ENCODE data around the gene SPPL2A. TPM values are rescaled to one million over a fixed set of nuclear protein-coding genes. Genes with fewer than 3 reads are reported as not detected.

The SPPL2A gene, protein sequence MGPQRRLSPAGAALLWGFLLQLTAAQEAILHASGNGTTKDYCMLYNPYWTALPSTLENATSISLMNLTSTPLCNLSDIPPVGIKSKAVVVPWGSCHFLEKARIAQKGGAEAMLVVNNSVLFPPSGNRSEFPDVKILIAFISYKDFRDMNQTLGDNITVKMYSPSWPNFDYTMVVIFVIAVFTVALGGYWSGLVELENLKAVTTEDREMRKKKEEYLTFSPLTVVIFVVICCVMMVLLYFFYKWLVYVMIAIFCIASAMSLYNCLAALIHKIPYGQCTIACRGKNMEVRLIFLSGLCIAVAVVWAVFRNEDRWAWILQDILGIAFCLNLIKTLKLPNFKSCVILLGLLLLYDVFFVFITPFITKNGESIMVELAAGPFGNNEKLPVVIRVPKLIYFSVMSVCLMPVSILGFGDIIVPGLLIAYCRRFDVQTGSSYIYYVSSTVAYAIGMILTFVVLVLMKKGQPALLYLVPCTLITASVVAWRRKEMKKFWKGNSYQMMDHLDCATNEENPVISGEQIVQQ
- 81.9 to 114 TPM (median 111 TPM) in 5 replicates for total RNA-seq (2022; extraction: Qiagen RNA extraction; ENCODE audit: low read depth)

DNA sequence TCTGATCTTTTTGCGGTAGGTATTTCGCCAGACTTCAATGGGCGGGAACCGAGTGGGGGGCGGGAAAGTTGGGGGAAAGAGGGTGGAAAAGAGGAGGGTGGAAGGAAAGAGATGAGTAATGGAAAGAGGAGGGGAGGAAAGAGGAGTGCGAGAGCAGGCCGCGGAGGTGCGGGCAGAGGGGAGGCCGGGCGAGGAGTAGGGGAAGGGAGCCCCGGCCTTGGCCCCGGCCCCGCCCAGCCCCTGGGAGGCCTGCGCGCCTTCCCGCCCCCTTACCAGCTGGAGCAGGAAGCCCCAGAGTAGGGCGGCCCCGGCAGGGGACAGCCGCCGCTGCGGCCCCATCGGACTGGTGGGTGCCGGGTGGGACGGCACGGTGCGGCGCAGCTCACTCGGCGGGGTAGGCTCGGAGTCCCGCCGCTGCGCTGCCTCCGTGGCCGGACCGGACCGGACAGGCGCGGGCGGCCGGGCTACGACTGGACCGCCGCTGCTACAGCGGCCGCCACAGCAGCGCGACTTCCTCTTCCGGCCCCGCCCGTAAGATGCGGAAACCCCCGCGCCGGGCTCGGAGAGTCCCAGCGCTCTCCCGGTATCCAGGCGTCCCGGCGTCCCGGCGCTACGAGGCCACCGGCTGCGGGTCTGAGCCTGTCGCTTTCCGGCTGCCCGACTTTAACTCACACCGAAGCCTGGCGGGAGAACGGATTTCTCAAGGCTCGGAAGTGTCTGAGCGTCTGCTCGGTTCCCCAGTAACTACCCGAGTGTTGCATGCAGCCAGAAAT, at the start of gene SPPL2A:
SPPL2A (minus strand) TSS at position 512 of the 773 bp plus-strand sequence; CDS start at position 339, 173 bp downstream.

DNA sequence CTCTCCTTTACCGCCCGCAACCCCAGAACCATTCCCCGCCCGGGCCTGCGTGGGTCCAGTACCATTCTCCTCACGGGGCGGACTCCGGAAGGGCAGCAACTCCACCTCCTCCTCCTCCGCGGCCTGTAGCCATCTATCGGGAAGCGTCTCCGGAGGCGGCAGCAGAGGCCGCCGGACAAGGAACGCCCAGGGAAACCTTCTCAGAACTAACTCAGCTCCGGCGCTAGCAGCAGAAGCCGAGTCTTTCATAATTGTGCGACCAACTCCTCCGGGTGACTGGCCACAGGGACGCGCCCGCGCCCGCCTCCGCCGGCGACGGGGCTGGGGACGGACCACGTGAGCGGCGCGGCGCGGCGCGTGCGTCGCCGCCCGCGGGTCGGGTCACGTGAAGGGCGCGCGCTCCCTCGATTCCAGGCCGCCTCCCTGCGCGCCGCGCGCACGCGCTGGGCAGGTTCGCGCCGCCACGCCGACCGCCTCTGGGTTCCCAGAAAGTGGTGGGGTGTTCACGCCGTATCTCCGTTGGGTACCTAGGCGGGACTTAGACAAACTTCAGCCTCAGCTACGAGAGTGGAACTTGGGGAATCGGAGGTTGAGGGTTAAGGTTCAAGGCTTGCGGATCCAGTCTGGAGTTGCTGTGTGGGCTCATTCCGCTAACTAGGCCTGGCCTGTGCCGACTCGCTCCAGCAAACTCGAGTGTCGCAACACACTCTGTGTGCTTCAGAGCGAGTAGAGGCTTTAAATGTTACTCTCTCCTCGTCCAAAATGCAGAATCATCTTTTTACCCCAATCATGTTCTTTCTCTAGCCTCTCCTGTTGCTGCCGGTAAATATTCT, 78.8 kb downstream of the SPPL2A start, which contains the start of gene TRPM7:
TRPM7 (minus strand) TSS at position 329 of the 833 bp plus-strand sequence; CDS start at position 65, 264 bp downstream.

Other genes with a start within 250 kb of the SPPL2A start
- gene USP50, start 219.0 kb downstream of the SPPL2A start, total RNA-seq (2022; extraction: Qiagen RNA extraction; ENCODE audit: low read depth) = not detected in 5 replicates
- 25.0 to 29.7 TPM (median 27.6 TPM) in 5 replicates for gene TRPM7, start 78.9 kb downstream of the SPPL2A start, total RNA-seq (2022; extraction: Qiagen RNA extraction; ENCODE audit: low read depth)
- gene AP4E1, start 143.0 kb upstream of the SPPL2A start, total RNA-seq (2022; extraction: Qiagen RNA extraction; ENCODE audit: low read depth) = 7.7 to 11.0 TPM (median 9.3 TPM) in 5 replicates

Measured in A549 treated with DMSO at 1 μM for 4 hours (cell line).